Fibroblast of skin of right biceps (primary cell): ENCODE data around the gene SUSD3.
"Not testable (repeated sequence)": the region's sequence is repeated elsewhere in the genome, so short reads cannot be mapped to it uniquely, and the experiment has no call there.

Experiments
- DNase-seq: peaks from one replicate; pipeline ENCODE4 v3.0.0-alpha.2; 2013

The SUSD3 gene

GRCh38 chr9:93058355-93059010, at the start of gene SUSD3:
TSS of gene SUSD3 (plus strand) at chr9:93058701. CDS start at chr9:93058743, 42 bp downstream.
- peak; percentile 36 for DNase-seq

- no peak for DNase-seq
These were observed 49.0 kb upstream of the SUSD3 start for GRCh38 chr9:93009337-93010015.

GRCh38 chr9:93010056-93010455, 48.4 kb upstream of the SUSD3 start:
- DNase-seq = no peak

- DNase-seq = no peak
These were observed 47.8 kb upstream of the SUSD3 start for GRCh38 chr9:93010704-93011103.

- DNase-seq = no peak
These were observed 47.4 kb upstream of the SUSD3 start for GRCh38 chr9:93011114-93011513.

- no peak for DNase-seq
These were observed 45.3 kb upstream of the SUSD3 start for GRCh38 chr9:93012963-93013855.

GRCh38 chr9:93013856-93014582, 44.5 kb upstream of the SUSD3 start:
- DNase-seq = no peak

- not testable (repeated sequence) for DNase-seq
These were observed 43.3 kb upstream of the SUSD3 start for GRCh38 chr9:93015190-93015589.

GRCh38 chr9:93017621-93018020, 40.9 kb upstream of the SUSD3 start:
- DNase-seq = no peak

- DNase-seq = no peak
These were observed 38.4 kb upstream of the SUSD3 start for GRCh38 chr9:93020151-93020550.

GRCh38 chr9:93020771-93021670, 37.5 kb upstream of the SUSD3 start:
- no peak for DNase-seq

GRCh38 chr9:93022066-93022465, 36.4 kb upstream of the SUSD3 start:
- no peak for DNase-seq

GRCh38 chr9:93022721-93023520, 35.6 kb upstream of the SUSD3 start:
- no peak for DNase-seq

- no peak for DNase-seq
These were observed 35.0 kb upstream of the SUSD3 start for GRCh38 chr9:93023521-93023815.

- no peak for DNase-seq
These were observed 33.9 kb upstream of the SUSD3 start for GRCh38 chr9:93024646-93024910.

- DNase-seq = no peak
These were observed 33.4 kb upstream of the SUSD3 start for GRCh38 chr9:93024986-93025630.

- DNase-seq = no peak
These were observed 32.8 kb upstream of the SUSD3 start for GRCh38 chr9:93025736-93026135.

GRCh38 chr9:93026640-93027039, 31.9 kb upstream of the SUSD3 start:
- no peak for DNase-seq

- no peak for DNase-seq
These were observed 30.8 kb upstream of the SUSD3 start for GRCh38 chr9:93027750-93028149.

GRCh38 chr9:93028448-93029006, 30.0 kb upstream of the SUSD3 start:
- DNase-seq = no peak
